ENCODE results near the gene CTF1.
"Not testable (repeated sequence)": the region's sequence is repeated elsewhere in the genome, so short reads cannot be mapped to it uniquely, and the experiment has no call there.

CTF1 gene

GRCh38 chr16:30896261-30896888, at the start of gene CTF1:
TSS of gene CTF1 (plus strand) at chr16:30896614. CDS start at chr16:30896644, 30 bp downstream.
- DNase-seq (ENCODE audit: low read depth): peak; percentile 88

GRCh38 chr16:30846649-30847402, 49.6 kb upstream of the CTF1 start:
- no peak for DNase-seq (ENCODE audit: low read depth)

GRCh38 chr16:30850246-30850645, 46.2 kb upstream of the CTF1 start:
- DNase-seq (ENCODE audit: low read depth): no peak

GRCh38 chr16:30853758-30854157, 42.7 kb upstream of the CTF1 start:
- no peak for DNase-seq (ENCODE audit: low read depth)

- DNase-seq (ENCODE audit: low read depth): no peak
Observed at GRCh38 chr16:30858111-30858495, 38.3 kb upstream of the CTF1 start.

GRCh38 chr16:30858829-30859423, 37.5 kb upstream of the CTF1 start:
- DNase-seq (ENCODE audit: low read depth): peak; percentile 23

- DNase-seq (ENCODE audit: low read depth): not testable (repeated sequence)
Observed at GRCh38 chr16:30860729-30861128, 35.7 kb upstream of the CTF1 start.

- not testable (repeated sequence) for DNase-seq (ENCODE audit: low read depth)
Observed at GRCh38 chr16:30863178-30863577, 33.2 kb upstream of the CTF1 start.

GRCh38 chr16:30866031-30866430, 30.4 kb upstream of the CTF1 start:
- DNase-seq (ENCODE audit: low read depth): no peak

GRCh38 chr16:30867747-30868146, 28.7 kb upstream of the CTF1 start:
- peak; percentile 18 for DNase-seq (ENCODE audit: low read depth)

GRCh38 chr16:30870904-30871303, 25.5 kb upstream of the CTF1 start:
- no peak for DNase-seq (ENCODE audit: low read depth)

- no peak for DNase-seq (ENCODE audit: low read depth)
Observed at GRCh38 chr16:30874244-30874820, 22.1 kb upstream of the CTF1 start.

GRCh38 chr16:30874821-30875717, 21.3 kb upstream of the CTF1 start:
- peak; percentile 90 for DNase-seq (ENCODE audit: low read depth)

GRCh38 chr16:30875871-30876801, 20.3 kb upstream of the CTF1 start:
- DNase-seq (ENCODE audit: low read depth): peak; percentile 41

- DNase-seq (ENCODE audit: low read depth): no peak
Observed at GRCh38 chr16:30876867-30877266, 19.5 kb upstream of the CTF1 start.

GRCh38 chr16:30882429-30883310, 13.7 kb upstream of the CTF1 start:
- no peak for DNase-seq (ENCODE audit: low read depth)

GRCh38 chr16:30884760-30885159, 11.7 kb upstream of the CTF1 start:
- DNase-seq (ENCODE audit: low read depth): no peak

- no peak for DNase-seq (ENCODE audit: low read depth)
Observed at GRCh38 chr16:30885196-30885595, 11.2 kb upstream of the CTF1 start.

- no peak for DNase-seq (ENCODE audit: low read depth)
Observed at GRCh38 chr16:30886145-30886544, 10.3 kb upstream of the CTF1 start.

GRCh38 chr16:30887927-30888326, 8.5 kb upstream of the CTF1 start:
- no peak for DNase-seq (ENCODE audit: low read depth)

Measured in amniotic epithelial cell (primary cell).